Testis (tissue), 2 donors: ENCODE measurements around the gene SMARCB1.

Experiments
- POLR2A ChIP-seq: fragments of 450-650 bp; IDR thresholded peaks from one replicate; pipeline ENCODE4 v1.6.1; 2017; ENCODE audit warnings: antibody characterized with exemption, mild to moderate bottlenecking, moderate library complexity
- TF ChIP-seq, protein P1 (sequence below), 3 experiments: fragments of 450-650 bp in 2 of 3; fragments of 200-600 bp in 1 of 3; sonication (generic) in 1 of 3; IDR thresholded peaks; one replicate each; pipeline ENCODE4 v1.5.1; 2016 to 2019; ENCODE audit warnings: antibody characterized with exemption in 3 of 3, mild to moderate bottlenecking in 2 of 3, moderate library complexity in 1 of 3

DNA sequence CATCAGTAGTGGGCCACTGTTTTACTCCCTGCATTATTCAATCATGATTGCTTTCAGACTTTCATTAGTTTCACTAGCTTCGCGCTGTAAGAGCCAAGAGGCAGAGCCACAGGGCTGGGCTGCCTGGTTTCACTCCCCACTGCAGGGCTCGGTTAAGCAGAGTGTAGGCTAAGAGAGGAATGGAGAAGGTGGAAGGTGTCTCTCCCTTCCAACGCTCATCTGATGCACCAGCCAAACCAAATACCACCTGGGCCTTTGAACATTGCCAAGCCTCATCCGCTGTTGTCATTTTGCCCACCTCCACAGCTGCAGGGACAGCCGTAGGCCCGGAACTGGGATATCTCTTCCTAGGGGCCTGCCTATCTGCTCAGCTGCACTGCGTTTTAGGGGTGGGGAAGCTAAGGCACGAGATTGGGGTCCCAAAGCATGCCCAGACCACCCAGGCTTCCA lies 480 bp upstream of the SMARCB1 start:
- TF ChIP-seq POLR2A, result no peak
- TF ChIP-seq, protein P1, sequence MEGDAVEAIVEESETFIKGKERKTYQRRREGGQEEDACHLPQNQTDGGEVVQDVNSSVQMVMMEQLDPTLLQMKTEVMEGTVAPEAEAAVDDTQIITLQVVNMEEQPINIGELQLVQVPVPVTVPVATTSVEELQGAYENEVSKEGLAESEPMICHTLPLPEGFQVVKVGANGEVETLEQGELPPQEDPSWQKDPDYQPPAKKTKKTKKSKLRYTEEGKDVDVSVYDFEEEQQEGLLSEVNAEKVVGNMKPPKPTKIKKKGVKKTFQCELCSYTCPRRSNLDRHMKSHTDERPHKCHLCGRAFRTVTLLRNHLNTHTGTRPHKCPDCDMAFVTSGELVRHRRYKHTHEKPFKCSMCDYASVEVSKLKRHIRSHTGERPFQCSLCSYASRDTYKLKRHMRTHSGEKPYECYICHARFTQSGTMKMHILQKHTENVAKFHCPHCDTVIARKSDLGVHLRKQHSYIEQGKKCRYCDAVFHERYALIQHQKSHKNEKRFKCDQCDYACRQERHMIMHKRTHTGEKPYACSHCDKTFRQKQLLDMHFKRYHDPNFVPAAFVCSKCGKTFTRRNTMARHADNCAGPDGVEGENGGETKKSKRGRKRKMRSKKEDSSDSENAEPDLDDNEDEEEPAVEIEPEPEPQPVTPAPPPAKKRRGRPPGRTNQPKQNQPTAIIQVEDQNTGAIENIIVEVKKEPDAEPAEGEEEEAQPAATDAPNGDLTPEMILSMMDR (IDR thresholded peaks at IDR 0.05), result no peak
